Measurements from ENCODE around the gene PSMD11. TPM values are rescaled to one million over a fixed set of nuclear protein-coding genes. Genes with fewer than 3 reads are reported as not detected.

The PSMD11 gene
- total and polyA plus RNA-seq, 5 experiments from 2014 or later: 64.9 to 122 (median 102) TPM

- Mint-ChIP-seq H3K4me3 (no peak overlapping the region), H3K4me1 (peaks cover 17 to 60% (median 39%) of the 10 kb centered on the region in 4 donors), H3K27ac (peak overlapping the region in 4 of 10 donors; percentile 14 to 52 (median 50)), H3K27me3 (no peaks in the 10 kb centered on the region), H3K36me3 (no peaks in the 10 kb centered on the region), H3K9me3 (no peaks in the 10 kb centered on the region)
- POLR2A ChIA-PET: interaction anchor here (0.7 to 36.8 kb wide), 2 partner anchors 12 to 33 kb away, joined by 3 to 889 read pairs; partner anchors contain the start of gene CDK5R1
- ATAC-seq: no peak
- no peak for DNase-seq
Measured at GRCh38 chr17:32527146-32527545, 82.8 kb downstream of the PSMD11 start.

- Mint-ChIP-seq H3K4me3 (peak overlapping the region in 7 of 10 donors; percentile 1 to 66 (median 21)), H3K27me3 (peaks cover 0 to 4% (median 0%) of the 10 kb centered on the region in 5 donors), H3K36me3 (no peaks in the 10 kb centered on the region), H3K27ac (peak overlapping the region in 7 of 10 donors; percentile 22 to 69 (median 47)), H3K9me3 (no peaks in the 10 kb centered on the region), H3K4me1 (peaks cover 17 to 45% (median 27%) of the 10 kb centered on the region in 4 donors)
- POLR2A ChIA-PET: interaction anchor here (36.8 kb wide), 1 partner anchor 35 kb away, joined by 889 read pairs; the partner anchor contains the start of gene CDK5R1
- no peak for DNase-seq
- peak; percentile 28 to 29 for ATAC-seq
Measured at GRCh38 chr17:32528825-32529224, 84.5 kb downstream of the PSMD11 start.

- Mint-ChIP-seq H3K27me3 (peaks cover 0 to 4% (median 0%) of the 10 kb centered on the region in 5 donors), H3K27ac (peak overlapping the region in 1 of 10 donors; percentile 37)
- ATAC-seq: no peak
Measured at GRCh38 chr17:32529604-32530003, 85.3 kb downstream of the PSMD11 start.

More at GRCh38 chr17:32529604-32530003, 85.3 kb downstream of the PSMD11 start:
- POLR2A ChIA-PET: interaction anchor here (1.1 to 36.8 kb wide), 2 partner anchors 12 to 36 kb away, joined by 3 to 889 read pairs; partner anchors contain the start of gene CDK5R1
- no peak for DNase-seq
- H3K36me3 Mint-ChIP-seq: no peaks in the 10 kb centered on the region
- no peaks in the 10 kb centered on the region for H3K9me3 Mint-ChIP-seq
- no peak overlapping the region for H3K4me3 Mint-ChIP-seq
- peaks cover 17 to 40% (median 24%) of the 10 kb centered on the region in 4 donors for H3K4me1 Mint-ChIP-seq

Other genes with a start within 250 kb of the PSMD11 start
- not detected for gene RHBDL3, start 178.7 kb upstream of the PSMD11 start, total RNA-seq
- gene RHBDL3, start 178.7 kb upstream of the PSMD11 start, polyA plus RNA-seq: not detected
- 10 to 100 TPM; 25.6 to 28.0 TPM for gene C17orf75, start 102.3 kb upstream of the PSMD11 start, total RNA-seq
- 10 to 100 TPM in 1 of 3 donors, 1 to 10 TPM in 2; 8.4 to 12.3 (median 9.8) TPM for gene C17orf75, start 102.3 kb upstream of the PSMD11 start, polyA plus RNA-seq
- gene ZNF207, start 94.4 kb upstream of the PSMD11 start, total RNA-seq: 100 to 1,000 TPM; 285 to 287 TPM
- 100 to 1,000 TPM; 120 to 137 (median 127) TPM for gene ZNF207, start 94.4 kb upstream of the PSMD11 start, polyA plus RNA-seq
- 10 to 100 TPM; 17.6 to 17.8 TPM for gene CDK5R1, start 42.5 kb downstream of the PSMD11 start, total RNA-seq
- 10 to 100 TPM in 1 of 3 donors, 1 to 10 TPM in 2; 5.9 to 12.0 (median 9.6) TPM for gene CDK5R1, start 42.5 kb downstream of the PSMD11 start, polyA plus RNA-seq